Measurements from ENCODE around the gene RGL2. TPM values are rescaled to one million over a fixed set of nuclear protein-coding genes. Genes with fewer than 3 reads are reported as not detected.
"Not testable (repeated sequence)": the region's sequence is repeated elsewhere in the genome, so short reads cannot be mapped to it uniquely, and the experiment has no call there.

The RGL2 gene
- total and polyA plus RNA-seq, 2 of the 4 experiments (the other 2 are of a cell fraction), result 4.1 to 26.9 TPM

- H2BK20ac ChIP-seq (ENCODE audit: low read depth, low read length); H2BK120ac ChIP-seq (ENCODE audit: low read depth, low read length); H3K56ac ChIP-seq (ENCODE audit: extremely low read depth, insufficient read depth, low read length); H3K4me3 ChIP-seq (ENCODE audit: insufficient read depth, low read depth, low read length); H3K9me1 ChIP-seq (ENCODE audit: insufficient read depth, low read length); H4K91ac ChIP-seq (ENCODE audit: insufficient read depth, low read depth, low read length); DNase-seq; H2AFZ ChIP-seq (replicated peaks; ENCODE audit: low read length, poor library complexity); intact Hi-C loops (cut with micrococcal nuclease); POLR2A ChIA-PET (ENCODE audit: unreplicated experiment); H3K27ac ChIP-seq (ENCODE audit: insufficient read depth, low read length); H4K5ac ChIP-seq (ENCODE audit: low read depth, low read length); in situ Hi-C loops (cut with MboI; ENCODE audit: low sequenced_read_pairs); H2AK5ac ChIP-seq (ENCODE audit: low read depth, low read length); H3K27me3 ChIP-seq (ENCODE audit: control insufficient read depth, insufficient read depth, low read length); dilution Hi-C loops (cut with HindIII; ENCODE audit: low sequenced_read_pairs, unreplicated experiment); CTCF ChIA-PET; H3K9me3 ChIP-seq (ENCODE audit: control insufficient read depth, insufficient read depth, low read length); H2AK9ac ChIP-seq (replicated peaks; ENCODE audit: low read depth, low read length, poor library complexity); ATAC-seq (ENCODE audit: low read depth); H3K18ac ChIP-seq (ENCODE audit: low read depth, low read length); H2BK15ac ChIP-seq (ENCODE audit: low read depth, low read length): not testable (repeated sequence)
- Histone ChIP-seq H3K36me3 (ENCODE audit: control insufficient read depth, insufficient read depth, low read length) (peaks cover 59% of the 10 kb centered on the region), H3K9ac (ENCODE audit: low read depth, low read length) (peak overlapping the region; percentile 62), H3K4ac (ENCODE audit: low read depth, low read length) (0 out of 2 replicates have a peak overlapping the region, but pooled peaks have one; percentile 57), H3K4me1 (ENCODE audit: control insufficient read depth, insufficient read depth, low read length) (peaks cover 14% of the 10 kb centered on the region), H3K4me2 (ENCODE audit: low read depth, low read length) (peak overlapping the region; percentile 71), H4K8ac (ENCODE audit: low read depth in 2 of 2, low read length in 2 of 2) (peak overlapping the region in 1 of 2 experiments; percentile 27; a peak in 1 of 4 replicates), H3K14ac (replicated peaks; ENCODE audit: low read depth, low read length) (peak overlapping the region; percentile 20), H4K20me1 (ENCODE audit: insufficient read depth, low read length) (peaks cover 75% of the 10 kb centered on the region), H2BK5ac (ENCODE audit: low read depth, low read length, poor library complexity, severe bottlenecking) (peak overlapping the region; percentile 7), H3K79me1 (ENCODE audit: low read depth in 1 of 2, low read length in 2 of 2) (peaks cover 20 to 54% of the 10 kb centered on the region in 2 experiments), H3K23ac (ENCODE audit: low read depth, low read length) (peak overlapping the region; percentile 36; the same call in 1 of the 2 replicates)
- WGBS, 2 experiments (ENCODE audit: extremely low coverage in 2 of 2, insufficient read length in 1 of 2), result 40% methylated on average over 1 of the region's 16 CpGs; no CpG with 5 or more reads in 1 of the 2 experiments
- TSS peak; percentile 29 for BruUV-seq (replicated peaks)
Measured at GRCh38 chr6:33275795-33276580, 22.8 kb downstream of the RGL2 start.

All from IMR-90 (cell line).